Smooth muscle cell (in vitro differentiated cells): ENCODE results near the gene PALMD. TPM values are rescaled to one million over a fixed set of nuclear protein-coding genes. Genes with fewer than 3 reads are reported as not detected.

ENCODE experiments used
- DNase-seq: peaks from one replicate; lab custom pipeline; 2025; ENCODE audit not compliant: unreplicated experiment; lab: John Stamatoyannopoulos, UW
- H2AFZ ChIP-seq: fragments of 200-600 bp; sonication (generic); 2 replicates; pipeline ENCODE4 v1.6.0; 2016; ENCODE audit warnings: antibody characterized with exemption, low read depth, mild to moderate bottlenecking
- H3F3A ChIP-seq: fragments of 200-600 bp; sonication (generic); 2 replicates; pipeline ENCODE4 v1.6.0; 2017; ENCODE audit warnings: antibody characterized with exemption, low read depth
- H3K27ac ChIP-seq: fragments of 200-600 bp; sonication (generic); 2 replicates; pipeline ENCODE4 v1.5.1; 2016; ENCODE audit warnings: low read depth, mild to moderate bottlenecking
- H3K27me3 ChIP-seq: fragments of 200-600 bp; sonication (generic); 2 replicates; pipeline ENCODE4 v1.6.1; 2016; ENCODE audit warnings: low read depth, mild to moderate bottlenecking
- H3K36me3 ChIP-seq: fragments of 200-600 bp; sonication (generic); 2 replicates; pipeline ENCODE4 v1.5.1; 2016; ENCODE audit warnings: low read depth
- H3K4me1 ChIP-seq: fragments of 200-600 bp; sonication (generic); 2 replicates; pipeline ENCODE4 v1.5.1; 2016; ENCODE audit warnings: low read depth
- H3K4me2 ChIP-seq: fragments of 200-600 bp; sonication (generic); 2 replicates; pipeline ENCODE4 v1.6.0; 2016; ENCODE audit warnings: mild to moderate bottlenecking
- H3K4me3 ChIP-seq: fragments of 200-600 bp; sonication (generic); 2 replicates; pipeline ENCODE4 v1.5.1; 2016; ENCODE audit warnings: mild to moderate bottlenecking
- H3K79me2 ChIP-seq: fragments of 200-600 bp; sonication (generic); 2 replicates; pipeline ENCODE4 v1.6.0; 2016; ENCODE audit warnings: low read depth, mild to moderate bottlenecking
- H3K9ac ChIP-seq: fragments of 200-600 bp; sonication (generic); 2 replicates; pipeline ENCODE4 v1.6.0; 2016; ENCODE audit warnings: low read depth
- H3K9me3 ChIP-seq: fragments of 200-600 bp; sonication (generic); replicated peaks from 2 replicates; pipeline ENCODE4 v1.5.1; 2016; ENCODE audit warnings: low read depth
- H4K20me1 ChIP-seq: fragments of 200-600 bp; sonication (generic); 2 replicates; pipeline ENCODE4 v1.6.0; 2016; ENCODE audit warnings: low read depth
- WGBS: methylation state at CpG from one replicate; pipeline ENCODE4 v1.1.7; 2016; ENCODE audit warnings: low lambda C conversion rate; 5-methylcytosine and 5-hydroxymethylcytosine counted together
- polyA plus RNA-seq: library from polyadenylated mRNA; unstranded; fragments of >200 nt; fragmentation: Nextera tagmentation; extraction: Ambion mirVana; gene quantifications from 2 replicates; pipeline ENCODE4 v1.2.1, GENCODE V29; 2016
- total RNA-seq: library from RNA; depleted of rRNA; stranded (reverse); fragments of >200 nt; gene quantifications from 2 replicates; pipeline ENCODE4 v1.2.3, GENCODE V29; 2014
- TF ChIP-seq, protein P1 (sequence below): fragments of 200-600 bp; sonication (generic); IDR thresholded peaks from 2 replicates; pipeline ENCODE4 v1.5.1; 2017; ENCODE audit warnings: borderline replicate concordance, mild to moderate bottlenecking, antibody characterized with exemption; ENCODE audit not compliant: insufficient read depth, poor library complexity, severe bottlenecking

The PALMD gene
- total and polyA plus RNA-seq, 2 experiments from 2014 or later, result 1.1 to 1.2 TPM

- Histone ChIP-seq H3K36me3 (no peaks in the 10 kb centered on the region), H2AFZ (peak overlapping the region; percentile 8), H3K9ac (no peak overlapping the region), H3K79me2 (no peaks in the 10 kb centered on the region), H3F3A (no peaks in the 10 kb centered on the region), H3K4me1 (no peaks in the 10 kb centered on the region), H3K4me2 (peak overlapping the region; percentile 53), H4K20me1 (no peaks in the 10 kb centered on the region), H3K27ac (peak overlapping the region; percentile 45), H3K9me3 (no peaks in the 10 kb centered on the region), H3K4me3 (no peak overlapping the region), H3K27me3 (no peaks in the 10 kb centered on the region)
- no peak for DNase-seq
- TF ChIP-seq, protein P1, sequence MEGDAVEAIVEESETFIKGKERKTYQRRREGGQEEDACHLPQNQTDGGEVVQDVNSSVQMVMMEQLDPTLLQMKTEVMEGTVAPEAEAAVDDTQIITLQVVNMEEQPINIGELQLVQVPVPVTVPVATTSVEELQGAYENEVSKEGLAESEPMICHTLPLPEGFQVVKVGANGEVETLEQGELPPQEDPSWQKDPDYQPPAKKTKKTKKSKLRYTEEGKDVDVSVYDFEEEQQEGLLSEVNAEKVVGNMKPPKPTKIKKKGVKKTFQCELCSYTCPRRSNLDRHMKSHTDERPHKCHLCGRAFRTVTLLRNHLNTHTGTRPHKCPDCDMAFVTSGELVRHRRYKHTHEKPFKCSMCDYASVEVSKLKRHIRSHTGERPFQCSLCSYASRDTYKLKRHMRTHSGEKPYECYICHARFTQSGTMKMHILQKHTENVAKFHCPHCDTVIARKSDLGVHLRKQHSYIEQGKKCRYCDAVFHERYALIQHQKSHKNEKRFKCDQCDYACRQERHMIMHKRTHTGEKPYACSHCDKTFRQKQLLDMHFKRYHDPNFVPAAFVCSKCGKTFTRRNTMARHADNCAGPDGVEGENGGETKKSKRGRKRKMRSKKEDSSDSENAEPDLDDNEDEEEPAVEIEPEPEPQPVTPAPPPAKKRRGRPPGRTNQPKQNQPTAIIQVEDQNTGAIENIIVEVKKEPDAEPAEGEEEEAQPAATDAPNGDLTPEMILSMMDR, result no peak
- WGBS, result 45% methylated on average over 1 of the region's 1 CpG
Observed at GRCh38 chr1:99603699-99604560, 42.0 kb upstream of the PALMD start.

- H3K27me3 ChIP-seq, result no peaks in the 10 kb centered on the region
- TF ChIP-seq, protein P1, result no peak
- H3K9ac ChIP-seq, result no peak overlapping the region
- H3K4me1 ChIP-seq, result no peaks in the 10 kb centered on the region
- H3K4me3 ChIP-seq, result no peak overlapping the region
- no peaks in the 10 kb centered on the region for H3K79me2 ChIP-seq
- H3K4me2 ChIP-seq, result no peak overlapping the region
- no peak overlapping the region for H2AFZ ChIP-seq
- no peaks in the 10 kb centered on the region for H3K36me3 ChIP-seq
- no peak for DNase-seq
- no peaks in the 10 kb centered on the region for H3K9me3 ChIP-seq
- H3F3A ChIP-seq, result no peaks in the 10 kb centered on the region
- no peak overlapping the region for H3K27ac ChIP-seq
- 83% methylated on average over 2 of the region's 2 CpGs for WGBS
- no peaks in the 10 kb centered on the region for H4K20me1 ChIP-seq
Observed at GRCh38 chr1:99606306-99606705, 39.6 kb upstream of the PALMD start.

GRCh38 chr1:99607590-99607989, 38.3 kb upstream of the PALMD start:
- Histone ChIP-seq H3K4me1 (no peaks in the 10 kb centered on the region), H2AFZ (no peak overlapping the region), H3K79me2 (no peaks in the 10 kb centered on the region), H3K27me3 (no peaks in the 10 kb centered on the region), H3K27ac (no peak overlapping the region), H3K9ac (no peak overlapping the region), H4K20me1 (no peaks in the 10 kb centered on the region), H3K36me3 (no peaks in the 10 kb centered on the region), H3K9me3 (no peaks in the 10 kb centered on the region), H3F3A (no peaks in the 10 kb centered on the region), H3K4me3 (no peak overlapping the region), H3K4me2 (no peak overlapping the region)
- WGBS, result 90% methylated on average over 1 of the region's 1 CpG
- TF ChIP-seq, protein P1, result no peak
- no peak for DNase-seq

GRCh38 chr1:99608058-99608457, 37.9 kb upstream of the PALMD start:
- Histone ChIP-seq H4K20me1 (no peaks in the 10 kb centered on the region), H2AFZ (no peak overlapping the region), H3K27ac (no peak overlapping the region), H3K9ac (no peak overlapping the region), H3K9me3 (no peaks in the 10 kb centered on the region), H3K4me2 (no peak overlapping the region), H3K27me3 (no peaks in the 10 kb centered on the region), H3K36me3 (no peaks in the 10 kb centered on the region), H3K79me2 (no peaks in the 10 kb centered on the region), H3F3A (no peaks in the 10 kb centered on the region), H3K4me1 (no peaks in the 10 kb centered on the region), H3K4me3 (no peak overlapping the region)
- 97% methylated on average over 2 of the region's 2 CpGs for WGBS
- DNase-seq, result no peak
- TF ChIP-seq, protein P1, result no peak
